HG03108 (cell line): ENCODE data around the gene PPIL4.
"Not testable (repeated sequence)": the region's sequence is repeated elsewhere in the genome, so short reads cannot be mapped to it uniquely, and the experiment has no call there.

Experiments
- ATAC-seq: cut with Tn5 transposase; IDR thresholded peaks from one replicate; pipeline ENCODE4 v1.9.1; 2021; ENCODE audit warnings: moderate library complexity; ENCODE audit not compliant: unreplicated experiment

PPIL4 gene

GRCh38 chr6:149462712-149463111, 83.1 kb downstream of the PPIL4 start:
- not testable (repeated sequence) for ATAC-seq

GRCh38 chr6:149461670-149462069, 84.2 kb downstream of the PPIL4 start:
- no peak for ATAC-seq

- ATAC-seq: not testable (repeated sequence)
Observed at GRCh38 chr6:149460249-149460648, 85.6 kb downstream of the PPIL4 start.

GRCh38 chr6:149459761-149460160, 86.1 kb downstream of the PPIL4 start:
- no peak for ATAC-seq

- no peak for ATAC-seq
Observed at GRCh38 chr6:149458806-149459205, 87.0 kb downstream of the PPIL4 start.

- no peak for ATAC-seq
Observed at GRCh38 chr6:149458196-149458595, 87.6 kb downstream of the PPIL4 start.

- no peak for ATAC-seq
Observed at GRCh38 chr6:149457316-149457884, 88.4 kb downstream of the PPIL4 start.

GRCh38 chr6:149456311-149457021, 89.4 kb downstream of the PPIL4 start:
- ATAC-seq: no peak

- no peak for ATAC-seq
Observed at GRCh38 chr6:149455031-149455732, 90.7 kb downstream of the PPIL4 start.
